Psoas muscle (tissue), 8 donors: ENCODE results near the gene VWA3B. TPM values are rescaled to one million over a fixed set of nuclear protein-coding genes. Genes with fewer than 3 reads are reported as not detected.

Source experiments
- ATAC-seq, 4 donors: fragments of 200-7000 bp; cut with Tn5 transposase; one replicate each; pipeline ENCODE4 v1.9.1; 2020; ENCODE audit warnings: moderate library complexity in 3 of 4, mild to moderate bottlenecking in 2 of 4
- DNase-seq, 2 donors: peaks; one replicate each; pipeline ENCODE4 v3.0.0-alpha.2; 2020
- H3K27ac ChIP-seq: fragments of 200-600 bp; one replicate; pipeline ENCODE4 v1.8.0; 2022
- H3K27me3 ChIP-seq, 3 donors: fragments of 200-600 bp in 1 of 3; one replicate each; pipeline versions ENCODE4 v1.6.1 to v1.8.0; 2013 to 2022; ENCODE audit warnings: low read length in 2 of 3, mild to moderate bottlenecking in 2 of 3, moderate library complexity in 1 of 3; ENCODE audit not compliant: insufficient read depth in 3 of 3
- H3K36me3 ChIP-seq, 2 donors: fragments of 200-600 bp in 1 of 2; one replicate each; pipeline versions ENCODE4 v1.6.1 to v1.8.0; 2013 to 2022; ENCODE audit warnings: low read depth in 1 of 2, mild to moderate bottlenecking in 1 of 2, moderate library complexity in 1 of 2; ENCODE audit not compliant: insufficient read depth in 1 of 2
- H3K4me1 ChIP-seq: fragments of 200-600 bp; one replicate; pipeline ENCODE4 v1.8.0; 2022
- H3K4me3 ChIP-seq: fragments of 200-600 bp; one replicate; pipeline ENCODE4 v1.8.0; 2022; ENCODE audit warnings: mild to moderate bottlenecking
- H3K9me3 ChIP-seq: fragments of 200-600 bp; one replicate; pipeline ENCODE4 v1.8.0; 2022
- WGBS, 3 donors: extraction: QIAGEN DNeasy Blood & Tissue Kit; methylation state at CpG; one replicate each; pipeline versions ENCODE4 v1.1.6 to v1.1.7; 2013; 5-methylcytosine and 5-hydroxymethylcytosine counted together
- intact Hi-C, 2 donors: fragments of 100-400 bp; cut with DNase I; formaldehyde crosslinking; loops; one replicate each; pipeline versions ENCODE4 v1.11.0 to v1.14.2; 2022
- polyA plus RNA-seq, 3 donors: library from polyadenylated mRNA; stranded (reverse); fragments of 200-250 nt; gene quantifications; one replicate each; pipeline ENCODE4 v1.2.3, GENCODE V29; 2013
- total RNA-seq, 4 donors: library from RNA; stranded (reverse); fragmentation: NEBNext Ultra II Directional in 2 of 4; extraction: Animal tissue kit (Norgen Biotek cat#: 25700) in 2 of 4; gene quantifications; one replicate each; pipeline versions ENCODE4 v1.2.1 to v1.2.4, GENCODE V29; 2021 to 2023
- TF ChIP-seq, protein P1 (sequence below): fragments of 200-600 bp; IDR thresholded peaks from one replicate; pipeline ENCODE4 v1.8.0; 2022; ENCODE audit warnings: antibody characterized with exemption
- donor health status: healthy with polysubstance abuse.
- donor health status: DM: no; HTN: no; CAD: no; lungs with moderate emphysema.
- donor health status: Bipolar disorder and iron deficiency.
- donor health status: healthy.
- donor health status: DM: yes; HTN: yes; CAD: no.
- donor health status: DM: no; HTN: no; CAD: no.
- donor health status: DM: no; HTN: no; CAD: no.
- donor health status: DM: yes; HTN: yes; CAD: no.

Gene VWA3B
- total and polyA plus RNA-seq, 7 donors = 0.01 to 0.24 (median 0.21) TPM; not detected in 3

DNA sequence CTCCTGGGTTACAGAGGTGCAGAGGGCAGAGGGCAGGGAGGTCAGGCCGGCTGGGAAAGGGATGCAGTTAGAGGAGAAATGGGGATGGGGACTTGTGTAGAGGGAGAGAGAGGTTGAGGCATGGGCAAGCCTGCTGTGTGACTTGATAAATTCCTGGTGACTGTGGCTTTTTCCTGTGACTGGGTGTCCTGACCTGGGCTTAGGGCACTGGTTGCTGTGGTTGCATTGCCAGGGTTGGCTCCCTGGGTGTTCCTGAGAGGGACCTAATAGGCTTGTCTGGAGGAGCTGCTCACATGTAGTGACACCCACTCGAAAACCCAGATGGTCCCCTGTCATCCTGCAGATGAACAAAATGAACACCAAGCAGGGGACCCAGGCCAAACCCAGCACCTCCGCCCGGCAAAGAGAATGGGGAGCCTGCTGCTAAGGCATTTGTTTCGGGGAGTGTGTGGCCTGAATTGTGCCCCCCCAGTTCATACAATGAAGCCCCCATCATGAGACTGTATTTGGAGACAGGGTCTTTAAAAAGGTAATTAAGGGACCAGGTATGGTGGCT lies 78.6 kb downstream of the VWA3B start:
- DNase-seq = no peak
- TF ChIP-seq, protein P1, sequence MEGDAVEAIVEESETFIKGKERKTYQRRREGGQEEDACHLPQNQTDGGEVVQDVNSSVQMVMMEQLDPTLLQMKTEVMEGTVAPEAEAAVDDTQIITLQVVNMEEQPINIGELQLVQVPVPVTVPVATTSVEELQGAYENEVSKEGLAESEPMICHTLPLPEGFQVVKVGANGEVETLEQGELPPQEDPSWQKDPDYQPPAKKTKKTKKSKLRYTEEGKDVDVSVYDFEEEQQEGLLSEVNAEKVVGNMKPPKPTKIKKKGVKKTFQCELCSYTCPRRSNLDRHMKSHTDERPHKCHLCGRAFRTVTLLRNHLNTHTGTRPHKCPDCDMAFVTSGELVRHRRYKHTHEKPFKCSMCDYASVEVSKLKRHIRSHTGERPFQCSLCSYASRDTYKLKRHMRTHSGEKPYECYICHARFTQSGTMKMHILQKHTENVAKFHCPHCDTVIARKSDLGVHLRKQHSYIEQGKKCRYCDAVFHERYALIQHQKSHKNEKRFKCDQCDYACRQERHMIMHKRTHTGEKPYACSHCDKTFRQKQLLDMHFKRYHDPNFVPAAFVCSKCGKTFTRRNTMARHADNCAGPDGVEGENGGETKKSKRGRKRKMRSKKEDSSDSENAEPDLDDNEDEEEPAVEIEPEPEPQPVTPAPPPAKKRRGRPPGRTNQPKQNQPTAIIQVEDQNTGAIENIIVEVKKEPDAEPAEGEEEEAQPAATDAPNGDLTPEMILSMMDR = no peak
- no peak overlapping the region for H3K27ac ChIP-seq
- 86 to 94% (median 92%) methylated on average over 5 of the region's 5 CpGs for WGBS, 3 donors
- peaks cover 47% of the 10 kb centered on the region for H3K4me1 ChIP-seq
- intact Hi-C loops = loop anchor here in 1 of 2 donors (10.0 kb wide), 1 partner anchor 231 kb away; no protein-coding TSS in a partner anchor
- ATAC-seq = no peak
- H3K9me3 ChIP-seq = no peaks in the 10 kb centered on the region
- no peak overlapping the region for H3K4me3 ChIP-seq
- H3K27me3 ChIP-seq = no peaks in the 10 kb centered on the region
- no peaks in the 10 kb centered on the region for H3K36me3 ChIP-seq

DNA sequence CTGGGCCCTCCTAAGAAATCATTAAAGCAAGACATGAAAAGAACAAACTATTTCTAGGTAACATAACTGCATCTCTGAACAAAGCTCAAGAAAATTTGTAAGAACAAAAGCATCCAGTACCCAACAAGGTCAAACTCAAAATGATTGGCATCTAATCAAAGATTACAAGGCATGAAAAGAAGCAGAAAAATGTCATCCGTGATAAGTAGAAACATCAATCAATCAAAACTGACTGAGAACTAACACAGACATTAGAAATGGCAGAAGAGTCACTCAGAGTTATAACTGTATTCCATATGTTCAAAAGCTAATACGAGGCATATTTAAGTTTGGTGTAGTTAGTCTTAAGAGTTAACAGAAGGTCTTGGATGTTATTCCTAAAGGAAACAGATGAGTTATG lies 80.9 kb downstream of the VWA3B start:
- 79 to 85% (median 84%) methylated on average over 2 of the region's 2 CpGs for WGBS, 3 donors
- Histone ChIP-seq H3K9me3 (no peaks in the 10 kb centered on the region), H3K27ac (no peak overlapping the region), H3K4me1 (peaks cover 32% of the 10 kb centered on the region), H3K27me3 (no peaks in the 10 kb centered on the region), H3K36me3 (no peaks in the 10 kb centered on the region), H3K4me3 (no peak overlapping the region)
- DNase-seq = no peak
- intact Hi-C loops = loop anchor here in 1 of 2 donors (10.0 kb wide), 1 partner anchor 233 kb away; no protein-coding TSS in a partner anchor
- TF ChIP-seq, protein P1 = no peak
- ATAC-seq = no peak

DNA sequence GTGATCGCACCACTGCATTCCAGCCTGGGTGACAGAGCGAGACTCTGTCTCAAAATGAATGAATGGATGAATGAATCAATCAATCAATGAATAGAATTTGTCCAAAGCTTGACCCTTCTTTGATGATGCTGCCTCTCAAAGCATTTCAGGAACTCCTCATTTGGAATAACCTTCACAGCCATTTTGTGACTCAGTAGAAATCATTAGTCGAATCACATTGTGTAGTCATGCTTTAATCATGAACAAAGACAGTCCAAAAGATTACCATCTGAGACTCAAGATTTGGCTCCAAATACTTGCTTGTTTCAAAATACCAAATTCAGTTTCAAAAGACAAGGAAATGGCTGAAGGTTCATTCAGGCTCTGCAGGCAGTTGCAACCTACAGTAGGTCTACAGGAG lies 83.1 kb downstream of the VWA3B start:
- H3K27ac ChIP-seq = no peak overlapping the region
- peaks cover 12% of the 10 kb centered on the region for H3K4me1 ChIP-seq
- ATAC-seq (no peak), DNase-seq (no peak)
- TF ChIP-seq, protein P1 = no peak
- no peaks in the 10 kb centered on the region for H3K9me3 ChIP-seq
- WGBS, 3 donors = 76 to 84% (median 77%) methylated on average over 3 of the region's 3 CpGs
- intact Hi-C loops = no loop called here
- no peak overlapping the region for H3K4me3 ChIP-seq
- no peaks in the 10 kb centered on the region for H3K27me3 ChIP-seq
- no peaks in the 10 kb centered on the region for H3K36me3 ChIP-seq

DNA sequence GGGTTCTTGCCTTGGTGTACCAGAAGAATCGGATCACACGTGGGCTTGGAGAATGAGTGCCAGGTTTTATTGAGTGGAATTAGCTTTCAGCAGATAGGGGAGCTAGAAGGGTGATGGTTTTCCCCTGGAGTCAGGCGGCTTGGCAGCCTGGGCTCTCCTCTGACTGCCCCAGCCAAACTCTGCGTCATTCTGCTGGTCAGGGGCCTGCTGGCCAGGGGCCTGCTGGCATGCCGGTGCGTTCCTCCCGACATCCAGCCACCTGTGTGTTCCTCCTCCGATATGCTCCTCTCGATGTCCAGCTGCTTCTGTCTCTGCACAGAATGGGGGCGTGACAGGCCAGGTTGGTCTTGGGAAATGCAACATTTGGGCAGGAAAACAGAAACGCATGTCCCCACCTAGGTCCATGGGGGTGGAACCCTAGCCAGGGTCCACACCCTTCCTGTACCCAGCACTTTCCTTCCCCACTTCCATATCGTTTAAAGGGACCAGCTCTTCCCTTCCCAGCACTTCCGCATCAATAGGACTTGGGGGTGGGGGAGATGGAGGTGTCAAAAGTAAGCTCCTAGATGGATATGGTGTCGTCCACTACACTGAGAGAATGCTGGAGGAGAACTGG lies 85.3 kb downstream of the VWA3B start:
- Histone ChIP-seq H3K36me3 (no peaks in the 10 kb centered on the region), H3K4me3 (no peak overlapping the region), H3K4me1 (peaks cover 7% of the 10 kb centered on the region), H3K27ac (peak overlapping the region; percentile 68), H3K9me3 (no peaks in the 10 kb centered on the region), H3K27me3 (peaks cover 0 to 2% (median 0%) of the 10 kb centered on the region in 3 donors)
- WGBS, 3 donors = 36 to 49% (median 43%) methylated on average over 14 of the region's 14 CpGs
- TF ChIP-seq, protein P1 = no peak
- intact Hi-C loops = no loop called here
- DNase-seq (peak; percentile 39 to 83), ATAC-seq (peak; percentile 92 to 98 (median 96))
